Skeletal muscle satellite cell (primary cell): ENCODE measurements around the gene TRABD.

Source experiments
- H3K27me3 ChIP-seq: 2 replicates; pipeline ENCODE4 v1.7.0; 2013; ENCODE audit warnings: low read length; ENCODE audit not compliant: control insufficient read depth, insufficient read depth
- H3K36me3 ChIP-seq: 2 replicates; pipeline ENCODE4 v1.7.0; 2013; ENCODE audit warnings: mild to moderate bottlenecking, control low read depth, low read length; ENCODE audit not compliant: insufficient read depth
- H3K4me1 ChIP-seq: 2 replicates; pipeline ENCODE4 v1.7.0; 2013; ENCODE audit warnings: low read length; ENCODE audit not compliant: control insufficient read depth, insufficient read depth
- H3K4me2 ChIP-seq: 2 replicates; pipeline ENCODE4 v1.7.0; 2013; ENCODE audit warnings: mild to moderate bottlenecking, low read length
- H3K4me3 ChIP-seq: 2 replicates; pipeline ENCODE4 v1.7.0; 2013; ENCODE audit warnings: low read length
- H3K9ac ChIP-seq: 2 replicates; pipeline ENCODE4 v1.7.0; 2013; ENCODE audit warnings: mild to moderate bottlenecking, low read depth, low read length, moderate library complexity
- H3K9me3 ChIP-seq: replicated peaks from 2 replicates; pipeline ENCODE4 v1.7.0; 2013; ENCODE audit warnings: mild to moderate bottlenecking, control low read depth, low read length

Gene TRABD

DNA sequence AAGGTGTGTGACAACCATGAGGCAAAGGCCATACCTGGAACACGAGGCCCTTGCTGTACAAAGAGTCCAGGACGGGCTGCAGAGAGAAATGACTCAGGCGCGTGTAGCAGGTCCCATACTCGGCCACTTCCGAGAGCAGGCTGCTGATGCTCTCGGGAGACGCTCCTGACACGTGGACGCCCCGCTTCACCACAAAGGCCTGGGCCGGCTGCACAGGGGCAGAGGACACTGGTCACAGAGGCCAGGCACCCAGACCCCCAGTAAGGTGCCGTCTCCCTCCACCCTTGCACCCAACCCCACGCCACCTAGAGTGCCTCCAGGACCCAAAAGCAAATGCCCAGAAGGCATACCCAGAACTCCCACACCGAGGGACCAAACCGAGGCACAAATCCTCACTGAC, 43.7 kb downstream of the TRABD start:
- peaks cover 29% of the 10 kb centered on the region for H3K36me3 ChIP-seq
- H3K9me3 ChIP-seq = no peaks in the 10 kb centered on the region
- H3K27me3 ChIP-seq = no peaks in the 10 kb centered on the region
- no peak overlapping the region for H3K9ac ChIP-seq
- no peak overlapping the region for H3K4me3 ChIP-seq
- H3K4me2 ChIP-seq = no peak overlapping the region
- no peaks in the 10 kb centered on the region for H3K4me1 ChIP-seq

DNA sequence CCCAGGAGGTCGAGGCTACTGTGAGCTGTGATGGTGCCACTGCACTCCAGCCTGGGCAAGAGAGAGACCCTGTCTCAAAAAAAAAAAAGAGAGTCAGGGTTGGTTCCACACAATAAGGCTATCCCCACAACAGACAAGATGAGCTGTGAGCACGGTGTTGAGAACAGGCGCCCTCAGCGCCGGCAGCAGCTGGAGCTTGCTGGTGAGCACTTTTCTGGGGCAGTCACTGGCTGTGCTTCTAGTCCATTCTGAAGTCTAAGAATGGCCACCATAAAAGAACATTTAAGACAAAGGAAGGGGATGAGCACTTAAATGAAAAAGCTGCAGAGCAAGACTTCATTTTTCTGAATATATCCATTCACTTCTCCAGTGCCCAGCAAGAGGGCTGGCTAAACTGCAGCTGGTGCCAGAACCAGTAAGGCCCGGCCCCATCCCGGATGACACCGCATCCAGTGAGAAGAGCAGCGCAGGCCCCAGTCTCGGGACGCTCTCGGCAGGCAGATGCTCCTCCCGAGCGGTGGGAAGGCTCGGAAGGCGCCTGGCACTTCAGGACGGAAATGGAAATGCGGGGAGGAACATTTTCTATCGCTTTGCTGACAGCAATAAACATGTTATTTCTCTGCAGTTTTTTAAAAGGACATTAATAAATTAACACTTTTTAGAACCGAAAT, 46.9 kb downstream of the TRABD start:
- Histone ChIP-seq H3K9me3 (no peaks in the 10 kb centered on the region), H3K4me2 (no peak overlapping the region), H3K36me3 (peaks cover 9% of the 10 kb centered on the region), H3K27me3 (no peaks in the 10 kb centered on the region), H3K9ac (no peak overlapping the region), H3K4me1 (no peaks in the 10 kb centered on the region), H3K4me3 (no peak overlapping the region)

DNA sequence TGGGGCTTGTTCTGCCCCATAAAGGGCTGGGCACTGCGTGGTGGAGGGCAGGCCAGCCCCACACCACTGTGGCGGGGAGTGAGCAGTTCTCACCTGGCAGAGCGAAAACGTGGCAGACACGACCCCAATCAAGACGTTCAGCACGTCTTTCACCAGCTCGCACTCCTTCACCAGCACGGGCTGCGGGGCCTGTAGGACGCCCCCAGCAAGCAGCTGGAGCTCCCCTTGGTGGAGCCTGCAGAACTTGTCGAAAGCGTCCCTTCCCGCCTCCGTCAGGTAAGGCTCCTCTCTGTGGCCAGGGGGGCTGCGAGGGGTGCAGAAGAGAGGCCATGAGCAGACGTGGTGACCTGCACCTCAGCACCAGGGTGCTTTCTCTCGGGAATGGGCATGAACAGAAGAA, 47.5 kb downstream of the TRABD start:
- Histone ChIP-seq H3K27me3 (no peaks in the 10 kb centered on the region), H3K9ac (no peak overlapping the region), H3K4me3 (no peak overlapping the region), H3K9me3 (no peaks in the 10 kb centered on the region), H3K4me1 (no peaks in the 10 kb centered on the region), H3K4me2 (no peak overlapping the region), H3K36me3 (peaks cover 6% of the 10 kb centered on the region)

DNA sequence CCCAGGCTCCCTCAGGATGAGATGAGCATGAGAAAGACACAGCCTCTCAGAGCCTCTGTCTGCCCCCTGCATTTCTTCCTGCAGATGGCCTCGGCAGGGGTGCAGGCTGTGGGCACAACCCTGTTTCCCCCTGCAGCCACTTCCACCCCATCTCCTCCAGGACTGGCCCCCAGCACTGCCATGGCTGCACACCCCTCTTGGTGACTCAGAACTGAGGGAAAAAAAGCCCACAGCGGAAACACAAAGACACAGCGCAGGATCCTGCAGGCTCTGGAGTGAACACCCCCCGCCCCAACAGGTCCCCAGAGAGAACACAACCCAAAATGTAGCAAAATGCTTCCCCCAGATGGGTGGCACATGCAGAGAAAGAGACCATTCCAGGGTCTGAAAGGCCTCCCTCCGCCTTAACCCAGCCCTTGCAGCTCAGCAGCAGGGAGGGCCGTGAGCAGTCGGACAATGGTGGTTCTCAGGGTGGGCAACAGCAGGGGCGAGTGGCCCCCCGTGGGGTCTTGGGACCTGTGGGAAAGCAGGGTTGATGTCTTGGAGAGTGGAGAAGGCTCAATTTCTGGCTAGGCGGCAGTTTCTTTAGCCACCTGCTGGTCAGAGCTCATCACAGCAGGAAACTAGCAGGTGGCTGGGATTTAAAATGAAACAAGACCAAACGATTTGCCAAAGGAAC, 51.2 kb downstream of the TRABD start:
- peaks cover 7% of the 10 kb centered on the region for H3K4me1 ChIP-seq
- no peaks in the 10 kb centered on the region for H3K9me3 ChIP-seq
- H3K36me3 ChIP-seq = peaks cover 10% of the 10 kb centered on the region
- H3K9ac ChIP-seq = no peak overlapping the region
- H3K4me3 ChIP-seq = no peak overlapping the region
- no peak overlapping the region for H3K4me2 ChIP-seq
- H3K27me3 ChIP-seq = no peaks in the 10 kb centered on the region

DNA sequence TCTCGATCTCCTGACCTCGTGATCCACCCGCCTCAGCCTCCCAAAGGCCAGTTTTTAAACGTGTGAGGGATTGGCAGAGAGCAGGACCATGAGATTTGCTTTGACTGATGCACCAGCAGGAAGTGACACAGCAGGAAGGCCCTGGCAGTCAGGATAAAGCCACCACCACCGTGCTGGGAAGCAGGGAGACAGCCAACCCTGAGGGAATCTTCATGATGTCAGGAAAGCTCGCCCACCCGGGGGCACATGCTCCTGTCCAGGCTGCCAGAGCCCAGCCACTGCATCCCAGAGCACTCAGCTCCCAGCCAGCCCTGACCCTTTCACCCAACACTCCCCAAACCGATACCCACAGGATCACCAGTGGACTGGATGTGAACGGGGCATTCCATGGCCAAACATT, 53.0 kb downstream of the TRABD start:
- no peaks in the 10 kb centered on the region for H3K27me3 ChIP-seq
- peaks cover 14% of the 10 kb centered on the region for H3K4me1 ChIP-seq
- H3K9me3 ChIP-seq = no peaks in the 10 kb centered on the region
- no peak overlapping the region for H3K4me2 ChIP-seq
- peaks cover 10% of the 10 kb centered on the region for H3K36me3 ChIP-seq
- no peak overlapping the region for H3K9ac ChIP-seq
- no peak overlapping the region for H3K4me3 ChIP-seq

DNA sequence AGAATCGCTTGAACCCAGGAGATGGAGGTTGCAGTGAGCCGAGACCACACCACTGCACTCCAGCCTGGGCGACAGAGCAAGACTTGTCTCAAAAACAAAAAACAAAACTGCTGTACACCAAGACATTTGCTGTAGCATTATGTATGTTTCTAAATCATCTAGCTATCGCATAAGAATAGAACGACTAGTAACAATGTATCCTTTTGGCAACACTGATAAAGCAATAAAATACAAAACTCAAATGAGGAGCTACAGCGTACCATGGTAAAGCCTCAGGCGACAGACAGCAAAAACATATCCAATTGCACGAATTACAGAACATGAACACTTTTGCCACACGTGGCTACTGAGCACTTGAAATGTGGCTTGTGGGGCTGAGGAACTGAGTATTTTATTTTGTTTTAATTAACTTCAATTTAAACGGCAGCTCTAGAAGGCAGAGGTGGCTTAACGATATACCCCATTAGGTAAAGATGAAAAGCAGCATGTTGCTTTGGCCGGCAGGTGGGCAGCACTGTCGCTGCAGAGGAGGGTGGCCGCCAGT, 56.8 kb downstream of the TRABD start:
- Histone ChIP-seq H3K4me1 (peaks cover 23% of the 10 kb centered on the region), H3K4me2 (peak overlapping the region; percentile 97)

DNA sequence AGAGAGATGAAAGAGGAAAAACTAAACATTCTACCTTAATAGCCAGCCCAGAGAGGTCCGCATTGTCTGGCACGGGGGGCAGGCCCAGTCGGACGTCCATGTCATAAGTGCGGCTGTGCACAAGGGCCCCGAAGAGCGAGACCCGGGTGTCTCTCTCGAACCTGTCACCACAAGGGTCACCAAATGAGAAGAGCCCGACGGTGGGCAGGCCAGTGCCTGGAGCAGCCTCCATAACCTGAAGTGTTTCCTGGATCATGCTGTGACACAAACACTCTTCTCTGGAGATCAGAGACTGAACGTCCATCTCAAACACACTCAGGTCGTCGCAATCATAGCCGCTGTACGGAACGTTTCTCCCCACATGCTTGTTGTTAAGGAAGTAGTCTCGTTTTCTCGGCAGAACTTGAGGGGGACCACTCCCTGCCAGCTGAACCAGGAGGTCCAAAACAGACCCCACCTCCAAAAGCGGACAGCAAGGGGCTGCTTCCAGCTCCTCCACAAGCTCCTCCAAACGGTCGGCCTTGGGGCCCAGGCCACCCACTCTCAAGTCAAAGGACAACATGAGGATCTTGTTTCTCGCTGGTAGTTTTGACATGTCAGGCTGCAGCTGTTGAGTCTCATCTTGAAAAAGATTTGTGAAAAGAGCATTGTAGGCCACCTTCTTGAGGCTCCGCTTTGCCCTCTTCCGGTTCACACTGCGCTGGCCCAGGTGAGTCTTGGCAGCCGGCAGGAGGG, 58.1 kb downstream of the TRABD start:
- peak overlapping the region; percentile 92 for H3K9ac ChIP-seq
- H3K4me1 ChIP-seq = peaks cover 23% of the 10 kb centered on the region
- no peaks in the 10 kb centered on the region for H3K27me3 ChIP-seq
- peaks cover 30% of the 10 kb centered on the region for H3K36me3 ChIP-seq
- H3K4me3 ChIP-seq = peak overlapping the region; percentile 100
- H3K9me3 ChIP-seq = no peaks in the 10 kb centered on the region
- H3K4me2 ChIP-seq = peak overlapping the region; percentile 97

More for the DNA sequence above, 56.8 kb downstream of the TRABD start:
- Histone ChIP-seq H3K27me3 (no peaks in the 10 kb centered on the region), H3K9me3 (no peaks in the 10 kb centered on the region), H3K36me3 (peaks cover 28% of the 10 kb centered on the region), H3K4me3 (peak overlapping the region; percentile 75), H3K9ac (peak overlapping the region; percentile 23)

DNA sequence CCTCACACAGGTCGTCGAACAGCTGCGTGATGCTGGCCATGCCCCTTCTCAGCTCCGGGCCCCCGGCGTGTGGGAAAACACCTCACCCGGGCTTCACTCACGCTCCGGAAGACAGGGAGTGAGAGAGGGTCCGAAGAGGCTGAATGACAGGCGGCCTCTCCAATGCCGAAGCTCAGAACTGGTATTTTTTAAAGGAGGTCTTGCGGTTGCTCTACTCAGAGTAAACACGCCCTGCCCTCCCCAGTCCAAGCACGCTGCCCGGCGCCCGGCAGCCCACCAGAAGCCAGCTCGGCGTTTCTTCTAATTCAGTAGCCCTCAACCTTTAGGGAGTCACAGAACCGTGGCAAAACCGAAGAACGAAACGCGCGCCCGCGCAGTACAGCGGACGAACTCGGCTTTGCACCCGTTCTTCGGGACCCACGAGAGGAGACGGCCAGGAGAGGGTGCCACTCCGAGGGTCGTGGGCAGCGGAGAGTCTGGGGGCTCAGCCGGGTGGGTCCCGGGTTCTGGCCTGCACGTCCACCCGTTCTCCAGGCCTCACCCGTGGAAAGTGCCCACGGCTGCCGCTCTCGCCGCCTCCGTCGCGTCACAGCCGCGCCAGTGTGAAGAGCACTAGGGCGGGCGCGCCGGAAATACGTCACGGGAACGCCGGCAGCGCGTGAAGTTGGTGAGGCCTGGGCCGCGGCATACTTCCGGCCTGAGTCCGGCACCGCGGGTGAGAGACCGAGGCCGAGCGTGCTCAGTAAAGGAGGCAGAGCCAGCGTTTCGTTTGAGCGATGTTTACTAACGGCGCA, 58.9 kb downstream of the TRABD start, which contains the start of gene TUBGCP6:
Gene TUBGCP6 (minus strand): TSS at position 604 of the 794 bp plus-strand sequence. CDS start 564 bp downstream, at position 40.
- H3K27me3 ChIP-seq = no peaks in the 10 kb centered on the region

DNA sequence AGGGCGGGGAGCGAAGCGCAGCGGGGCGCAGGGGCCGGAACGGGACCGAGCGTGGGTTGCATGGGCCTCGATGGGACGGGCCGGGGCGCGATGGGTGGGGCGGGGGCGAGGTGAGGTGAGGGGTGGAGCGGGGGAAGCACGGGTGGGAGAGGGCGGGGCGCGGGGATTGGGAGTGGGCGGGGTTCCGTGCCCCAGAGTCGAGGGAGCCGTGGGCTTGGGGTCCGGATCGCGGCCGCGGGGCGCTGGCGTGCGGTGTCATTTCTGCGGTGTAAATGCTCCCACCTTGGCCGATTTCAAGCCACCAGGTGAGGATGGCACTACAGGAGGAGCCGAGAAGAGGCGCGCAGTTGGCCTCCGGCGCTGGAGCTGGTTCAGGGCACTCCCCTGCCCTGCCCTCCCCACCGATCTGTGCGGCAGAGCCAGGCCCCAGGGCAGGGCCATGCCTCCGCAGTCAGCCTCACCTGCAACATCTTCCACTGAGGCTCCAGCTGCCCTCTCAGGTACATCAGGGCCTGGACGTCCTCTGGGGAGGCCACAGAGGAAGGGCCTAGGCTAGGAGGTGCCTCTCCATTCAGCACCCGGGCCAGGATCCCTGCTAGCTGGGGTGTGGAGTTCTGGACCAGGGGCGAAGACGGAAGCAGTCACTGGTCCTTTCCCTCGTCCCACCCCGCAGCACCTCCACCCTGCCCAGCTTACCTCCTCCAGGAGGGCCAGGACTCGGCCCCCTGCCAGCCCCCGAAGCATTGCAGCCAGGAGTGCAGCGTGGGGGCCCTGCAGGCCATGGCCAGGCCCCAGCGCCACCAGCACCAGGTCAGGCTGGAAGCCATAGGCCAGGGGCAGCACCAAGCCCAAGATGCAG, 59.7 kb downstream of the TRABD start:
- Histone ChIP-seq H3K36me3 (peaks cover 20% of the 10 kb centered on the region), H3K9me3 (no peaks in the 10 kb centered on the region), H3K27me3 (no peaks in the 10 kb centered on the region), H3K4me3 (peak overlapping the region; percentile 100), H3K9ac (peak overlapping the region; percentile 92), H3K4me2 (peak overlapping the region; percentile 97), H3K4me1 (peaks cover 32% of the 10 kb centered on the region)

More for the DNA sequence above, 58.9 kb downstream of the TRABD start, which contains the start of gene TUBGCP6:
- H3K4me1 ChIP-seq = peaks cover 24% of the 10 kb centered on the region
- peak within 1 kb of the TSS; percentile 92 for H3K9ac ChIP-seq
- H3K36me3 ChIP-seq = peaks cover 27% of the 10 kb centered on the region
- H3K9me3 ChIP-seq = no peaks in the 10 kb centered on the region
- H3K4me2 ChIP-seq = peak within 1 kb of the TSS; percentile 97
- H3K4me3 ChIP-seq = peak within 1 kb of the TSS; percentile 100
